ENCODE results near the gene ANKRD44.
A peak's percentile ranks its signal among the peaks of the same experiment; 100 is the strongest.

ANKRD44 gene

DNA sequence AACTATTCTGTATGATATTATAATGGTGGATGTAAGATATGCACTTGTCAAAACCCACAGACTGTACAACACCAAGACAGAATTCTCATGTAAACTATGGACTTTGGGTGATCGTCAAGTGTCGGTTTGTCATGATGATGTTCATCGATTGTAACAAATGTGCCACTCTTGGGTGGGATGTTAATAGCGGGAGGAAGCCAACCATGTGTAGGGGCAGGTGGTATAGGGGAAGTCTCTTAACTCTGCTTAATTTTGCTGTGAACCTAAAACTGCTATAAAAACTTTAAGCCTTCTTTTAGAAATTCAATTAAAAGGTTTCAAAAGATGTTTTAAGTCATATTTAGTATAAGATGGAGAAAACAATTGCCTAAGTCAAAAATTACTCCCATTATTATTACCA is 139.0 kb downstream of the ANKRD44 start:
- no peak overlapping the region for H3K4me3 Mint-ChIP-seq
- no peak for ATAC-seq
- peaks cover 18% of the 10 kb centered on the region for H3K36me3 Mint-ChIP-seq (ENCODE audit: low read depth)
- H3K9me3 Mint-ChIP-seq: no peaks in the 10 kb centered on the region
- no peak for DNase-seq
- no peaks in the 10 kb centered on the region for H3K27me3 Mint-ChIP-seq
- H3K27ac Mint-ChIP-seq: peak overlapping the region; percentile 4
- H3K4me1 Mint-ChIP-seq: peaks cover 78% of the 10 kb centered on the region

DNA sequence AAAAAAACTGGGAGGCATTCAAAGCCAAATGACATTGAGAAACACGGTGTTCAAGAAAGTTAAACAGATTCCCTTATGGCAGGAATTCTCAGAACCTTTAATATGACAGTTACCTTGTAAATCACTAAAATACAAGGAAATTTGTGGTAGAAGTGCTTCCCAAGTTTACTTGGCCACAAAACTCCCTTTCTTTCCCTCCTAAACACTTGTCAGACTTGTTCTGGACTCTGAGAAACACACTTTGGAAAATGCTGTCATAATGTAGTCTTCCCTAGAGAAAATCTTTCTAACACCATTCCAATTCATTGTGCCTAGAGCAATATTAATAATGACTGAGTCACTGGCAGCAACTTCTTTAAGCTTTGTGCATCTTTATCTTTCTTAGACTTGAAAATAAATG is 140.4 kb downstream of the ANKRD44 start:
- Mint-ChIP-seq H3K27me3 (no peaks in the 10 kb centered on the region), H3K36me3 (ENCODE audit: low read depth) (peaks cover 19% of the 10 kb centered on the region), H3K27ac (peak overlapping the region; percentile 67), H3K4me1 (peaks cover 76% of the 10 kb centered on the region), H3K4me3 (no peak overlapping the region), H3K9me3 (no peaks in the 10 kb centered on the region)
- ATAC-seq (no peak), DNase-seq (no peak)

DNA sequence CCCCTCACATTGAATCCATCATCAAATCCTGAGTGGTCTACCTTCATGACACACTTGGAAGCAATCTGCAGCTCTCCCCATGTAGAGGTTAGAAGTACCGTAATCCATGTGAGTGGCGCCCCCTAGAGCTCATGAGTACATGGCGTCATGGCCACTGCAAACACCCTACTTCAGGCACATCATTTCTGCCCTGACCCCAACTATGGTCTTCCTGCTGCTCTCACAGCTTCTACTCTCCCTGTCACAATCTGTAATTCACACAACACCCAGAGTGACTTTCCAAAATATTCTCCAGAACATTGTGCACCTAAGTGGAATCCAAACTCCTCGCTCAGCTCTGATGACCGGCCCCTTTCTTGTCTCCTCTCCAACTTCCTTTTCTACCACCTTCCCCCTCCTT is 141.9 kb downstream of the ANKRD44 start:
- Mint-ChIP-seq H3K27ac (peak overlapping the region; percentile 41), H3K4me3 (no peak overlapping the region), H3K27me3 (no peaks in the 10 kb centered on the region), H3K4me1 (peaks cover 74% of the 10 kb centered on the region), H3K36me3 (ENCODE audit: low read depth) (peaks cover 21% of the 10 kb centered on the region), H3K9me3 (no peaks in the 10 kb centered on the region)
- peak; percentile 76 for DNase-seq
- ATAC-seq: peak; percentile 89

DNA sequence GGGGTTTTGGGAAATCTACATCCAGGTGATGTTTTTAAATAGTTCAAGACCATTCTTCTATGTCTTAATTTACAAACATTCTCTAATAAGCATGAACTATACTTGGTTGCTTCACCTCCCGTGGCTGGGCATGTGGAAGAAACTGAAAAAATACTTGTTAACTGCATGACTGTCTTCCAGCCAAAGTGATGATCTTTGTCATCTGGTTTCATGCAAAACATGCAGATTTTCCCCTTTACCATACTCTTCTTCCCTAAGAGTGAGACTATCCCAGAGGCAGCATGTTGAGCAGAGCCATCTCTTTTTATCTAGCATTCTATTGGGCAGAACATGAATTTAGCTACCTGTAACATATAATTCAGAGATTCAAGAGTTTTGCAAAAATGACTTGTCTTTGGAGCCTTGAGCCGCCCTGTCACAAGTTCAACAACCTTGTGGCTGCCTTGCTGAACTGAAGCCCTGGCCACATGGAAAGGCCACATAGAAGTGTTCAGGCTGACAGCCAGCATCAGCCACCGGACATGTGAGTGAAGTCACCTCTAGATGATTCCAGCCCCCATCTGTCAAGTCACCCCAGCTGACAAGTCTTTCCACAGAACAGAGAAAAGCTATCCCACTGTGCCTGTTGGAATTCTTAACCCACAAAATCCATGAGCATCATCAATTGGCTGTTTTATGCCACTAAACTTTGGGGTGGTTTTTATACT is 142.8 kb downstream of the ANKRD44 start:
- Mint-ChIP-seq H3K27ac (peak overlapping the region; percentile 17), H3K9me3 (no peaks in the 10 kb centered on the region), H3K4me3 (no peak overlapping the region), H3K27me3 (no peaks in the 10 kb centered on the region), H3K36me3 (ENCODE audit: low read depth) (peaks cover 25% of the 10 kb centered on the region), H3K4me1 (peaks cover 83% of the 10 kb centered on the region)
- DNase-seq: no peak
- ATAC-seq: no peak

DNA sequence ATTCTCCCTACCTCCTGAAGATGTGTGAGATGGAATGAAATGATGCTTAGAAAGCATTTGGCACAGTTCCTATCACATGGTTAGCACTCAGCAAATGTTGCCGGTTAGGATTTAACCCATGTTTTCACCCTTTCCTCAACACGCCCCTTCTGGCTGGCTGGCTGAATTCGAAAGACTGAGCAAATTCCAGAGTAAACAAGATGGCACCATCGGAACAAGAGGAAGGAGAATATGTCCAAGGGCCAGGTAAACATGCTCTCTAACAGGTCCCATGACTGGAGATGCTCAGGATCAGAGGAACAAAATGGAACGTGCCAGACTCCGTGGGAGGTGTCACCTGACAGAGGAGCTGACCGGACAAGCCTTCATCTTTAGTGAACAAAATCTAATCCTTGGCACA is 145.6 kb downstream of the ANKRD44 start:
- no peak for DNase-seq
- H3K4me3 Mint-ChIP-seq: no peak overlapping the region
- H3K4me1 Mint-ChIP-seq: peaks cover 88% of the 10 kb centered on the region
- no peak for ATAC-seq
- H3K27ac Mint-ChIP-seq: peak overlapping the region; percentile 46
- no peaks in the 10 kb centered on the region for H3K27me3 Mint-ChIP-seq
- no peaks in the 10 kb centered on the region for H3K9me3 Mint-ChIP-seq
- peaks cover 21% of the 10 kb centered on the region for H3K36me3 Mint-ChIP-seq (ENCODE audit: low read depth)

DNA sequence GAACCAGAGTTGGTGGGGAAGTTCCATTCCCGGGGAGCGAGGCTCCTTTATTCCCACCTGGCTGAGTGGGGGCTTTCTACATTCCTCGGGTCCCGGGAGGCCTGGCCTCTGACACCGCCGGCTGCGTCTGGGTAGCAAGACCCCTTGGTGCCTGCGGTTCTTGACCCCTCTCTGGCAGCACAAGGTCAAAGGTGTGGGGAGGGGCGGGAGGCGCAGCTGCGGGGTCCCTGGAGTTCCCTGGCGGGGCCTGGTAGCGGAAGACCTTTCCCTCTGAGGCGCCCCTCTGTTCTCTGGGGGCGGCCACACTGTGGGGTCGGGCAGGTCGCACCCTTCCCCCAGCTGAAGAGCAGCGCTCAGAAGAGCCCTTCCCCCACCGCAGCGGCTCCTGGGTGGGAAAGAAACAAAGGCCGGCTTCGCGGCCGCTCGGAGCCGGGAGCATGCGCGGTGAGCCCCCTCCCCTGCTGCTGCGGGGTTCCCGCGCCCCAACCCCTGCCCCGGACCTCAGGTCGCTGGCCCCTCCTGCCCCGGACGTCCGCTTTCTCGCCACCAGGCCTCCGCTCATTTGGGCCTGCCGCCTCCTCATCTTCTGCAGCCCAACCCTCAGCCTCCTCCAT is 146.3 kb downstream of the ANKRD44 start:
- peak overlapping the region; percentile 46 for H3K27ac Mint-ChIP-seq
- H3K4me3 Mint-ChIP-seq: no peak overlapping the region

DNA sequence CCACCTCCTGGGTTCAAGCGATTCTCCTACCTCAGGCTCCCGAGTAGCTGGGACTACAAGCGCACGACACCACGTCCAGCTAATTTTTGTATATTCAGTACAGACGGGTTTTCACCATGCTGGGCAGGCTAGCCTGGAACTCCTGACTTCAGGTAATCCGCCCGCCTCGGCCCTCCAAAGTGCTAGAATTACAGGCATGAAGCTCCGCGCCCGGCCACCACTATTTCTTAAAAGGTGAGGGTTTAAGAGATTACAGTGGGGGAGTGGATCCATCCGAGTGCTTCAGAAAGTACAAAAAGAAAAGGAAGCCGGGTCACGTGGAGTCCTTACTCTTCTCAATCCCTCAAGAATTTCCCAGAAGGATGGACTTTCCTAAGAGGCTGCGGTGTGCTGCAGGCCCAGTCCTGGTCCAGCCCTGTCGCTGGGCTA is 146.9 kb downstream of the ANKRD44 start:
- DNase-seq (no peak), ATAC-seq (no peak)
- Mint-ChIP-seq H3K27me3 (no peaks in the 10 kb centered on the region), H3K4me1 (peaks cover 89% of the 10 kb centered on the region), H3K4me3 (no peak overlapping the region), H3K36me3 (ENCODE audit: low read depth) (peaks cover 24% of the 10 kb centered on the region), H3K27ac (peak overlapping the region; percentile 94), H3K9me3 (no peaks in the 10 kb centered on the region)

More for the DNA sequence above, 146.3 kb downstream of the ANKRD44 start:
- H3K9me3 Mint-ChIP-seq: no peaks in the 10 kb centered on the region
- no peak for ATAC-seq
- DNase-seq: no peak
- no peaks in the 10 kb centered on the region for H3K27me3 Mint-ChIP-seq
- peaks cover 89% of the 10 kb centered on the region for H3K4me1 Mint-ChIP-seq
- peaks cover 21% of the 10 kb centered on the region for H3K36me3 Mint-ChIP-seq (ENCODE audit: low read depth)

DNA sequence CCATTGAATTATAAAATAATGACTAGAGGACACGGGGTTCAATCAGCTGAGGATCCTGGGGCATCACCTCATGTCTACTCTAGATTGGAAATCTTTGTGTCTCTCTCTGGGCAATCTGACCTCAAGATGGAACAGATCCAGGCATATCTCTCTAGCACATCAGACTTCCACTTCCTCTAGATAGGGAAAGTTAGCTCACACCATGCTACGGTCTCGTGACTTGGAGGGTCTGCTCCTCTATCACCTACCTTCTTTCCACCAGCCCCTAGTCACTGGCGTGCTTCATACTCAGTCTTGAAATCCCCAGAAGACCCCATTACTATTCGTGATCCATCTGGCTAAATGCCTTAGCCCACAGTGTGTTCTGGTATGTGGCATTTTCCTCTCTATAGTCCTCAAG is 148.8 kb downstream of the ANKRD44 start:
- peak overlapping the region; percentile 94 for H3K27ac Mint-ChIP-seq
- H3K4me3 Mint-ChIP-seq: no peak overlapping the region
- peaks cover 1% of the 10 kb centered on the region for H3K9me3 Mint-ChIP-seq
- peaks cover 31% of the 10 kb centered on the region for H3K36me3 Mint-ChIP-seq (ENCODE audit: low read depth)
- peaks cover 88% of the 10 kb centered on the region for H3K4me1 Mint-ChIP-seq
- ATAC-seq (no peak), DNase-seq (no peak)
- H3K27me3 Mint-ChIP-seq: no peaks in the 10 kb centered on the region

DNA sequence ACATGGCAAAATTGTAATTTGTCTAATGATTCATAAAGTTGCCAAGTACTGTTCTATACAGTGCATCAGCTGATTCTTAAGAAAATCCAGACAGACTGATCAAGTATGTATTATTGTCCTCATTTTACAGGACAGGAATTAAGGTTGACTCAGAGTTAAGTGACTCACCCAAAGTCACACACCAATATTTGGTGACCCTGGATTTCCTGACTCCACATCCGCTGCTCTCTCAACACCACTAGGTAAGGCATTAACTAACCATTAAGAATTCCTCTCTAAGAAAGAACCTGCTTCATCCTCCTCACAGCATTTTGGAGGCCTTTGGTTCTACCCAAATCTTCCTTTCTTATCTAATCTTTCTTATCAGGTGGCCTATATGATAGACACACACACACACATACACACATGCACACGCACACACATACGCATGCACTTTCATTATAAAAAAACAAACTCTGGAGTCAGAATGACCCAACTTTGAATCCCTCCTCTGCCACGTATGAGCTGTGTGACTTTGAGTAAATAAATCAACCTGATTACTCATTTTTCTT is 150.8 kb downstream of the ANKRD44 start:
- ATAC-seq: peak; percentile 95
- H3K36me3 Mint-ChIP-seq (ENCODE audit: low read depth): peaks cover 36% of the 10 kb centered on the region
- peak overlapping the region; percentile 52 for H3K4me3 Mint-ChIP-seq
- no peak for DNase-seq
- H3K4me1 Mint-ChIP-seq: peaks cover 90% of the 10 kb centered on the region
- peaks cover 13% of the 10 kb centered on the region for H3K9me3 Mint-ChIP-seq
- no peaks in the 10 kb centered on the region for H3K27me3 Mint-ChIP-seq
- H3K27ac Mint-ChIP-seq: peak overlapping the region; percentile 94

DNA sequence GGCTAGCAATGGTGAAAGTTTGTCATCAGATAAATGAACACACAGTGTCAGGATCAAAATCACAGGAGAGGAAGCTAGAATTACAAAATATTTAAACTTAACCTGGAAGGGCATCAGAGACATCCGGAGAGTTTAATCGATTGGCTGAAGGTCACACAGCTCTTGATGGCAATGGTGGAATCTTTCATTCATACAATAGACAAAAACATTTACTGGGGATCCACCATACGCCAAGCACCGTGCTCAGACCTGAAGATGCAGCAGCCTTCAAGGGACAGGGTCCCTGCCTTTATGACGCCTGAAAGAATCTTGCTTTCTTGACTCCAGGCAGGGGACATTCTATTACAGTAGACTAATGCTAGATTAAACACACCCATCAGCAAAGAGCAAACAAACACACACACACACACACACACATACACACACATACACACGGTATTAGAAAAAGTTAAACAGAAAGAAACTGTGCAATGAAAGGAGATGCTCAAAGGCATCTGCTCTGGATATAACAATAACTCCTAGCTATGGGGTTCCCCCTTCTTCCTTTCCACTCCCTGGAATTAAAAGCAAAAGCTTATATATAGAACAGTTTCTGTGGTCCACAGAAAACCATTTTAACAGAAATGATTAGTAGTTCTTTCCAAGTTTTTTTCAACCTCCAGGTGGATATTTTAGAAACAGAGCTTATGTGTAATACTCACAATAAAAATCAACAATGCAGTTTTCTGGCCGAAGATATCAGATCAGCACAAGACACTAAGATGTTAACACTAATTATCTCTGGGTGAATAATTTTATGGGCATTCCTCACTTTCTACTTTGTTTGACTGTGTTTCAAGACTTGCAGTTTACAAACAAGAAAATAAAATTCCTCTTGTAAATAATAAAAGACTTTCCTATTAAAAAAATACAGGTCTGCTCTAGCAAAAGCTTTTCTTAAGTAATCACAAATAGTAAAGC is 151.7 kb downstream of the ANKRD44 start:
- peaks cover 36% of the 10 kb centered on the region for H3K36me3 Mint-ChIP-seq (ENCODE audit: low read depth)
- ATAC-seq (peak; percentile 13), DNase-seq (no peak)
- peak overlapping the region; percentile 52 for H3K4me3 Mint-ChIP-seq
- H3K27ac Mint-ChIP-seq: peak overlapping the region; percentile 94
- H3K9me3 Mint-ChIP-seq: peaks cover 13% of the 10 kb centered on the region
- no peaks in the 10 kb centered on the region for H3K27me3 Mint-ChIP-seq
- H3K4me1 Mint-ChIP-seq: peaks cover 93% of the 10 kb centered on the region

DNA sequence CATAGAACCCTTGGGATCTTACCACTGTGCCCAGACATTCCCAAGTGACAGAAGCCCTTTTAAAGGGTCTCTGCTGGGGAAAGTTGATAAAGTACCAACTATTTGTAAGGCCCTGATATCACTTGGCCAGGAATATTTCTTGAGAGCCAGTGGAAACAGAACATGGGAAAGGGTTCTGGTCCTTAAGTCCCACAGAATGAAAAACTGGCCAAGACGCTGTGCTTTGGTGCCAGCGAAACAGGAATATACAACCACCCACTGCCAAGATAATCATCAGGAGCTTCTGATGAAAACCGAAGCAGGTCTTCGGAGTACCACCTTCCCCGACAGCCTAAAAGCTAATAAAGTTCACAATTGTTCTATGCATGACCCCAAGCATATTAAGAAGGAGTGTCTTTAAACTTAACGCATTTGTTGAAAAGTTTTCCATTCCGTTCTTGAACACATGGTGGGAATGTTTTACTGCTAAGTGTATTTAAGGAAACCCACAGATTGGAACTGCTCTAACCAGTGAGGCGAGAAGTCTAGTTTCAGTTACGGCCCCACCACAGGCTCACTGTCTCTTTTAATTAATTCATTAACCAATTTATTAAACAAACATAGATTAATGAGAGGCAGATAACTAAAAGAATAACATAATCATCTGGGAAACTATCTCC is 152.6 kb downstream of the ANKRD44 start:
- Mint-ChIP-seq H3K9me3 (peaks cover 13% of the 10 kb centered on the region), H3K4me3 (peak overlapping the region; percentile 52), H3K27me3 (no peaks in the 10 kb centered on the region), H3K4me1 (peaks cover 94% of the 10 kb centered on the region), H3K36me3 (ENCODE audit: low read depth) (peaks cover 35% of the 10 kb centered on the region), H3K27ac (peak overlapping the region; percentile 94)
- no peak for ATAC-seq
- no peak for DNase-seq

DNA sequence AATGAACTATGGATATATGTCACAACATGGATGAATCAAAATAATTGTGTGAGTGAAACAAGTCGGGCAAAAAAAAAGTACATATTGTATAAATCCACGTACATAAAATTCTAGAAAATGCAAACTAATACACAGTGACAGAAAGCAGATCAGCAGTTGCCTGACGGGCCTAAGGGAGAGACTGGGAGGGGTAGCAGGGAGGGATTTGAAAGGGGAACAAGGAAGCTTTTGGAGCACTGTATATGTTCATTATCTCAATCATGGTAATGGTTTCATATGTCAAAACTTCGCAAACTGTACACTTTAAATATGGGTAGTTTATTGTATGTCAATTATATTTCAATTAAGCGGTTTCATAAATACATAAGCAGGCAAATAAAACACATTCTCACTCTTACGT is 153.8 kb downstream of the ANKRD44 start:
- no peak for DNase-seq
- Mint-ChIP-seq H3K9me3 (peaks cover 13% of the 10 kb centered on the region), H3K27ac (no peak overlapping the region), H3K4me3 (no peak overlapping the region), H3K36me3 (ENCODE audit: low read depth) (peaks cover 35% of the 10 kb centered on the region), H3K4me1 (peaks cover 94% of the 10 kb centered on the region), H3K27me3 (no peaks in the 10 kb centered on the region)
- no peak for ATAC-seq

DNA sequence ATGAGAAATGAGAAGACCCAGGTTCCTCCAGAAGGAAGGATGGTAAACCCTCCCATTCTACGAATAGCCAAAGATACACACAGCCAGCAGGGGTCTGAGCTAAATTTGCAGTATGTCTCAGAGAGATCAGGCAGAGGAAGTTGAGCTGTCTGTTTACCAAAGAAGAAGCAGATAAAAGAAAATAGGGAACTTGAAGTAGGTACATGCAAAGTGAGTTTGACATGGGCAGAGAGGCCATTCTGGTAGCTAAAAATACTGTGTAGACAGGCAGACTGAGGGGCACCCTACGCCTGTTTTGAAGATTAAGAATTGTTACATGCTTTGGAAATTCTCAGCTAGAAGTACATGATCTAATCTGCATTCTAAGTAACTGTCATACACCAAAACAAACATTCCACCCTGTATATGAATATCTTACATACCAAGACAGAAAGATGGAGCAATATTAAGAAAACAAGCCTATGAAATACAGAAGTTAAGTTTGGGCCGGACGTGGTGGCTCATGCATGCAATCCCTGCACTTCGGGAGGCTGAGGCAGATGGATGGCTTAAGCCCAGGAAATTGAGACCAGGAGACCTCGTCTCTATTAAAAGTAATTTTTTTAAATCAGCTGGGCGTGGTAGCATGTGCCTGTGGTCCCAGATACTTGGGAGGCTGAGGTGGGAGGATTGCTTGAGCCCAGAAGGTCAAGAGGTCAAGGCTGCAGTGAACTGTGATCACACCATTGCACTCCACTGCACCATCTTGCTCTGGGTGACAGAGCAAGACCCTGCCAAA is 157.9 kb downstream of the ANKRD44 start:
- Mint-ChIP-seq H3K36me3 (ENCODE audit: low read depth) (peaks cover 41% of the 10 kb centered on the region), H3K9me3 (peaks cover 13% of the 10 kb centered on the region), H3K27me3 (no peaks in the 10 kb centered on the region), H3K4me3 (peak overlapping the region; percentile 51), H3K4me1 (peaks cover 93% of the 10 kb centered on the region), H3K27ac (peak overlapping the region; percentile 73)
- DNase-seq (no peak), ATAC-seq (peak; percentile 63)

All from activated naive CD8-positive, alpha-beta T cell treated with anti-CD3 and anti-CD28 coated beads, Interleukin-2, amount 50 U/mL, for 24 hours (primary cell).